ENCODE measurements around the gene HOXA9.

The HOXA9 gene

GRCh38 chr7:27151931-27152815 lies 13.2 kb downstream of the HOXA9 start, which contains the start of gene HOXA3:
Gene HOXA3, minus strand, starts transcription at chr7:27152583. Its CDS starts 41,943 bp downstream, at chr7:27110640.
- no peak for FAIRE-seq

GRCh38 chr7:27151341-27151930 lies 13.9 kb downstream of the HOXA9 start:
- FAIRE-seq: no peak

GRCh38 chr7:27150568-27151340 lies 14.6 kb downstream of the HOXA9 start:
- FAIRE-seq: no peak

GRCh38 chr7:27149842-27150567 lies 15.3 kb downstream of the HOXA9 start:
- FAIRE-seq: no peak

GRCh38 chr7:27148756-27149641 lies 16.3 kb downstream of the HOXA9 start:
- no peak for FAIRE-seq

- no peak for FAIRE-seq
Observed at GRCh38 chr7:27148031-27148755, 17.1 kb downstream of the HOXA9 start.

GRCh38 chr7:27147199-27148030 lies 17.9 kb downstream of the HOXA9 start, which contains the start of gene HOXA6:
Gene HOXA6, minus strand, starts transcription at chr7:27147774. Its CDS starts 25 bp downstream, at chr7:27147749.
- FAIRE-seq: no peak

- no peak for FAIRE-seq
Observed at GRCh38 chr7:27146491-27147198, 18.7 kb downstream of the HOXA9 start.

- FAIRE-seq: no peak
Observed at GRCh38 chr7:27145914-27146412, 19.4 kb downstream of the HOXA9 start.

- FAIRE-seq: no peak
Observed at GRCh38 chr7:27145165-27145913, 20.0 kb downstream of the HOXA9 start.

- no peak for FAIRE-seq
Observed at GRCh38 chr7:27144781-27145164, 20.6 kb downstream of the HOXA9 start.

GRCh38 chr7:27143950-27144780 lies 21.2 kb downstream of the HOXA9 start:
- FAIRE-seq: no peak

- FAIRE-seq: no peak
Observed at GRCh38 chr7:27143023-27143949, 22.1 kb downstream of the HOXA9 start, which contains the start of gene HOXA5. Gene HOXA5, minus strand, starts transcription at chr7:27143681. Its CDS starts 74 bp downstream, at chr7:27143607.

GRCh38 chr7:27142580-27143022 lies 22.7 kb downstream of the HOXA9 start:
- no peak for FAIRE-seq

- no peak for FAIRE-seq
Observed at GRCh38 chr7:27141923-27142579, 23.3 kb downstream of the HOXA9 start.

Data from islet of Langerhans (tissue), 1 donor.